HEK293 (cell line): ENCODE measurements around the gene BMPR2.

Experiments
- CTCF ChIA-PET: fragments of 350-600 bp; formaldehyde crosslinking; extraction: SDS; loops from one replicate; lab custom pipeline; 2021; ENCODE audit warnings: antibody characterized with exemption; lab: Yijun Ruan, JAX
- POLR2A ChIA-PET: fragments of 300-600 bp; formaldehyde crosslinking; extraction: SDS; loops from one replicate; lab custom pipeline; 2020; ENCODE audit warnings: antibody characterized with exemption, inconsistent platforms; lab: Yijun Ruan, JAX
- H3K27ac ChIP-seq: fragments of 200-500 bp; sonication (Bioruptor generic); 2 replicates; pipeline ENCODE4 v1.5.1; 2014; ENCODE audit warnings: low read depth, low read length, control low read depth, inconsistent platforms; ENCODE audit errors: extremely low read depth
- H3K36me3 ChIP-seq, 2 experiments: fragments of 200-500 bp in 1 of 2; sonication (Bioruptor generic) in 1 of 2; 1 replicate in 1 of 2; 2 replicates in 1 of 2; pipeline ENCODE4 v1.5.1; 2014 to 2017; ENCODE audit warnings: inconsistent platforms in 2 of 2, low read length in 2 of 2; ENCODE audit not compliant: control insufficient read depth in 2 of 2, insufficient read depth in 1 of 2
- H3K4me1 ChIP-seq: fragments of 200-500 bp; sonication (Bioruptor generic); 2 replicates; pipeline ENCODE4 v1.5.1; 2014; ENCODE audit warnings: mild to moderate bottlenecking, low read length, inconsistent platforms; ENCODE audit not compliant: control insufficient read depth, insufficient read depth
- H3K4me3 ChIP-seq: 2 replicates; pipeline ENCODE4 v1.5.1; 2011; ENCODE audit warnings: low read depth, mild to moderate bottlenecking, control low read depth, low read length, moderate library complexity
- H3K9me3 ChIP-seq: fragments of 200-500 bp; sonication (Bioruptor generic); 2 replicates; pipeline ENCODE4 v1.5.1; 2014; ENCODE audit warnings: low read depth, low read length, inconsistent platforms; ENCODE audit not compliant: control insufficient read depth, insufficient read depth
- BCL6B ChIP-seq: fragments of 450-650 bp; formaldehyde crosslinking; IDR thresholded peaks from 2 replicates; pipeline ENCODE4 v1.5.1; 2017; ENCODE audit warnings: missing biosample characterization, missing genetic modification characterization
- GLI2 ChIP-seq: fragments of 450-650 bp; formaldehyde crosslinking; IDR thresholded peaks from 2 replicates; pipeline ENCODE4; 2017; ENCODE audit warnings: missing biosample characterization, missing genetic modification characterization, low read depth, borderline replicate concordance
- TCF7L2 ChIP-seq: IDR thresholded peaks from 2 replicates; pipeline ENCODE4 v1.6.1; 2011; ENCODE audit warnings: low read depth, mild to moderate bottlenecking, inconsistent platforms, low read length, moderate library complexity, borderline replicate concordance
- ZBTB6 ChIP-seq: fragments of 450-650 bp; formaldehyde crosslinking; IDR thresholded peaks from 2 replicates; pipeline ENCODE4 v1.5.1; 2017; ENCODE audit warnings: missing biosample characterization, missing genetic modification characterization
- ZNF10 ChIP-seq: fragments of 450-650 bp; formaldehyde crosslinking; IDR thresholded peaks from 2 replicates; pipeline ENCODE4 v1.5.1; 2017; ENCODE audit warnings: missing biosample characterization, missing genetic modification characterization
- ZNF175 ChIP-seq: fragments of 450-650 bp; formaldehyde crosslinking; IDR thresholded peaks from 2 replicates; pipeline ENCODE4 v1.5.1; 2016; ENCODE audit warnings: missing biosample characterization, missing genetic modification characterization
- ZNF239 ChIP-seq: fragments of 450-650 bp; formaldehyde crosslinking; IDR thresholded peaks from 2 replicates; pipeline ENCODE4 v1.5.1; 2016; ENCODE audit warnings: missing biosample characterization, missing genetic modification characterization
- ZNF621 ChIP-seq: fragments of 450-650 bp; formaldehyde crosslinking; IDR thresholded peaks from 2 replicates; pipeline ENCODE4 v1.5.1; 2017; ENCODE audit warnings: missing biosample characterization, missing genetic modification characterization
- ZNF777 ChIP-seq: fragments of 450-650 bp; formaldehyde crosslinking; IDR thresholded peaks from 2 replicates; pipeline ENCODE4 v1.5.1; 2017; ENCODE audit warnings: missing biosample characterization, missing genetic modification characterization, borderline replicate concordance
- ZSCAN5A ChIP-seq: fragments of 450-650 bp; formaldehyde crosslinking; IDR thresholded peaks from 2 replicates; pipeline ENCODE4 v1.5.1; 2016; ENCODE audit warnings: missing biosample characterization, missing genetic modification characterization
- TF ChIP-seq, protein P1 (sequence below): fragments of 450-650 bp; formaldehyde crosslinking; IDR thresholded peaks from 2 replicates; pipeline ENCODE4 v1.5.1; 2016; ENCODE audit warnings: missing biosample characterization, missing genetic modification characterization
- TF ChIP-seq, protein P2 (sequence below): fragments of 450-650 bp; formaldehyde crosslinking; IDR thresholded peaks from 2 replicates; pipeline ENCODE4 v1.5.1; 2017; ENCODE audit warnings: missing biosample characterization, mild to moderate bottlenecking, missing genetic modification characterization, moderate library complexity
- TF ChIP-seq, protein P3 (sequence below): fragments of 450-650 bp; formaldehyde crosslinking; IDR thresholded peaks from 2 replicates; pipeline ENCODE4 v1.5.0; 2017; ENCODE audit warnings: missing biosample characterization, missing genetic modification characterization, borderline replicate concordance

Gene BMPR2

DNA sequence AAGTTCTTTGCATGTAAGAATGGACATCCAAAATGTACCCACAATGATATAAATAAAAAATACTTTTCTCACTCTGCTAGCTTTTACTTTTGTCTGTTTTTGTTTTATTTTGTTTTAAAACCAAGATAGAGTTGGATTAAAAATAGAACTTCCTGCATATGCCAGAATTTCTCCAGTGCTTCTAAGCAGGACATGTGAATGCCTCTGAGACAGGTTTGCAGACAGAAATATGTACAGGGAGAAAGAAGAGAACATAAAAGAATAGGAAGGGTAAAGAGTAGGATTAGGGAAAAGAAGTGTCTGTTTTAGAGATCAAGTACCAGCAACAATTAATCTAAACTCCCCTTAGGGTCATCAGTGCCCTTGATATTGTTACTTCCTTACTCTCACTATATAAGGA is 114.4 kb downstream of the BMPR2 start (continued):
- TF ChIP-seq, protein P1, sequence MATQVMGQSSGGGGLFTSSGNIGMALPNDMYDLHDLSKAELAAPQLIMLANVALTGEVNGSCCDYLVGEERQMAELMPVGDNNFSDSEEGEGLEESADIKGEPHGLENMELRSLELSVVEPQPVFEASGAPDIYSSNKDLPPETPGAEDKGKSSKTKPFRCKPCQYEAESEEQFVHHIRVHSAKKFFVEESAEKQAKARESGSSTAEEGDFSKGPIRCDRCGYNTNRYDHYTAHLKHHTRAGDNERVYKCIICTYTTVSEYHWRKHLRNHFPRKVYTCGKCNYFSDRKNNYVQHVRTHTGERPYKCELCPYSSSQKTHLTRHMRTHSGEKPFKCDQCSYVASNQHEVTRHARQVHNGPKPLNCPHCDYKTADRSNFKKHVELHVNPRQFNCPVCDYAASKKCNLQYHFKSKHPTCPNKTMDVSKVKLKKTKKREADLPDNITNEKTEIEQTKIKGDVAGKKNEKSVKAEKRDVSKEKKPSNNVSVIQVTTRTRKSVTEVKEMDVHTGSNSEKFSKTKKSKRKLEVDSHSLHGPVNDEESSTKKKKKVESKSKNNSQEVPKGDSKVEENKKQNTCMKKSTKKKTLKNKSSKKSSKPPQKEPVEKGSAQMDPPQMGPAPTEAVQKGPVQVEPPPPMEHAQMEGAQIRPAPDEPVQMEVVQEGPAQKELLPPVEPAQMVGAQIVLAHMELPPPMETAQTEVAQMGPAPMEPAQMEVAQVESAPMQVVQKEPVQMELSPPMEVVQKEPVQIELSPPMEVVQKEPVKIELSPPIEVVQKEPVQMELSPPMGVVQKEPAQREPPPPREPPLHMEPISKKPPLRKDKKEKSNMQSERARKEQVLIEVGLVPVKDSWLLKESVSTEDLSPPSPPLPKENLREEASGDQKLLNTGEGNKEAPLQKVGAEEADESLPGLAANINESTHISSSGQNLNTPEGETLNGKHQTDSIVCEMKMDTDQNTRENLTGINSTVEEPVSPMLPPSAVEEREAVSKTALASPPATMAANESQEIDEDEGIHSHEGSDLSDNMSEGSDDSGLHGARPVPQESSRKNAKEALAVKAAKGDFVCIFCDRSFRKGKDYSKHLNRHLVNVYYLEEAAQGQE (tag by site-specific recombination), result no peak
- no peak for TF ChIP-seq ZSCAN5A

- H3K4me3 ChIP-seq, result no peak overlapping the region
- TF ChIP-seq ZNF175 (tag by site-specific recombination) (no peak), ZNF777 (tag by site-specific recombination) (no peak), TCF7L2 (no peak), ZNF621 (tag by site-specific recombination) (no peak), GLI2 (tag by site-specific recombination) (no peak), BCL6B (tag by site-specific recombination) (no peak), ZNF10 (tag by site-specific recombination) (no peak), ZBTB6 (no peak), ZNF239 (no peak)
- TF ChIP-seq, protein P2, sequence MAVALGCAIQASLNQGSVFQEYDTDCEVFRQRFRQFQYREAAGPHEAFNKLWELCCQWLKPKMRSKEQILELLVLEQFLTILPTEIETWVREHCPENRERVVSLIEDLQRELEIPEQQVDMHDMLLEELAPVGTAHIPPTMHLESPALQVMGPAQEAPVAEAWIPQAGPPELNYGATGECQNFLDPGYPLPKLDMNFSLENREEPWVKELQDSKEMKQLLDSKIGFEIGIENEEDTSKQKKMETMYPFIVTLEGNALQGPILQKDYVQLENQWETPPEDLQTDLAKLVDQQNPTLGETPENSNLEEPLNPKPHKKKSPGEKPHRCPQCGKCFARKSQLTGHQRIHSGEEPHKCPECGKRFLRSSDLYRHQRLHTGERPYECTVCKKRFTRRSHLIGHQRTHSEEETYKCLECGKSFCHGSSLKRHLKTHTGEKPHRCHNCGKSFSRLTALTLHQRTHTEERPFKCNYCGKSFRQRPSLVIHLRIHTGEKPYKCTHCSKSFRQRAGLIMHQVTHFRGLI (tag by site-specific recombination), result no peak
- TF ChIP-seq, protein P3, sequence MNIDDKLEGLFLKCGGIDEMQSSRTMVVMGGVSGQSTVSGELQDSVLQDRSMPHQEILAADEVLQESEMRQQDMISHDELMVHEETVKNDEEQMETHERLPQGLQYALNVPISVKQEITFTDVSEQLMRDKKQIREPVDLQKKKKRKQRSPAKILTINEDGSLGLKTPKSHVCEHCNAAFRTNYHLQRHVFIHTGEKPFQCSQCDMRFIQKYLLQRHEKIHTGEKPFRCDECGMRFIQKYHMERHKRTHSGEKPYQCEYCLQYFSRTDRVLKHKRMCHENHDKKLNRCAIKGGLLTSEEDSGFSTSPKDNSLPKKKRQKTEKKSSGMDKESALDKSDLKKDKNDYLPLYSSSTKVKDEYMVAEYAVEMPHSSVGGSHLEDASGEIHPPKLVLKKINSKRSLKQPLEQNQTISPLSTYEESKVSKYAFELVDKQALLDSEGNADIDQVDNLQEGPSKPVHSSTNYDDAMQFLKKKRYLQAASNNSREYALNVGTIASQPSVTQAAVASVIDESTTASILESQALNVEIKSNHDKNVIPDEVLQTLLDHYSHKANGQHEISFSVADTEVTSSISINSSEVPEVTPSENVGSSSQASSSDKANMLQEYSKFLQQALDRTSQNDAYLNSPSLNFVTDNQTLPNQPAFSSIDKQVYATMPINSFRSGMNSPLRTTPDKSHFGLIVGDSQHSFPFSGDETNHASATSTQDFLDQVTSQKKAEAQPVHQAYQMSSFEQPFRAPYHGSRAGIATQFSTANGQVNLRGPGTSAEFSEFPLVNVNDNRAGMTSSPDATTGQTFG (tag by site-specific recombination), result no peak
- TF ChIP-seq, all 188 proteins: peak for 0
- ChIA-PET POLR2A (no interaction called here), CTCF (interaction anchor here (1.1 to 1.2 kb wide), 2 partner anchors 13 to 30 kb away, joined by 3 to 5 read pairs; no protein-coding TSS in a partner anchor)
- Histone ChIP-seq H3K36me3 (peaks cover 0 to 5% of the 10 kb centered on the region in 2 experiments; a peak in 2 of 3 replicates), H3K9me3 (no peaks in the 10 kb centered on the region), H3K27ac (no peak overlapping the region), H3K4me1 (peaks cover 14% of the 10 kb centered on the region)
These were observed 115.4 kb downstream of the BMPR2 start for GRCh38 chr2:202491514-202491913.
